Measurements from ENCODE around the gene CHD2.

Gene CHD2

GRCh38 chr15:92909136-92909781 is 9.1 kb downstream of the CHD2 start:
- Mint-ChIP-seq H3K4me3 (peak overlapping the region; percentile 56 to 73 (median 63)), H3K27me3 (ENCODE audit: low read depth) (no peaks in the 10 kb centered on the region), H3K36me3 (ENCODE audit: low read depth) (peaks cover 49% of the 10 kb centered on the region), H3K4me1 (peaks cover 85% of the 10 kb centered on the region), H3K27ac (peak overlapping the region; percentile 100), H3K9me3 (no peaks in the 10 kb centered on the region)
- no peak for TF ChIP-seq CTCF (IDR thresholded peaks at IDR 0.05; ENCODE audit: unreplicated experiment in 3 of 3)

GRCh38 chr15:92910451-92910850 is 10.3 kb downstream of the CHD2 start:
- Mint-ChIP-seq H3K4me1 (peaks cover 84% of the 10 kb centered on the region), H3K4me3 (peak overlapping the region in 2 of 3 experiments; percentile 22 to 27), H3K27me3 (ENCODE audit: low read depth) (no peaks in the 10 kb centered on the region), H3K36me3 (ENCODE audit: low read depth) (peaks cover 58% of the 10 kb centered on the region), H3K9me3 (no peaks in the 10 kb centered on the region), H3K27ac (peak overlapping the region; percentile 59 to 90 (median 84))
- no peak for TF ChIP-seq CTCF (IDR thresholded peaks at IDR 0.05; ENCODE audit: unreplicated experiment in 3 of 3)

GRCh38 chr15:92914103-92914499 is 14.0 kb downstream of the CHD2 start:
- Mint-ChIP-seq H3K36me3 (ENCODE audit: low read depth) (peaks cover 71% of the 10 kb centered on the region), H3K27ac (peak overlapping the region; percentile 78 to 91 (median 83)), H3K9me3 (no peaks in the 10 kb centered on the region), H3K4me3 (no peak overlapping the region), H3K4me1 (peaks cover 69% of the 10 kb centered on the region), H3K27me3 (ENCODE audit: low read depth) (no peaks in the 10 kb centered on the region)
- TF ChIP-seq CTCF (IDR thresholded peaks at IDR 0.05; ENCODE audit: unreplicated experiment in 3 of 3): no peak

DNA sequence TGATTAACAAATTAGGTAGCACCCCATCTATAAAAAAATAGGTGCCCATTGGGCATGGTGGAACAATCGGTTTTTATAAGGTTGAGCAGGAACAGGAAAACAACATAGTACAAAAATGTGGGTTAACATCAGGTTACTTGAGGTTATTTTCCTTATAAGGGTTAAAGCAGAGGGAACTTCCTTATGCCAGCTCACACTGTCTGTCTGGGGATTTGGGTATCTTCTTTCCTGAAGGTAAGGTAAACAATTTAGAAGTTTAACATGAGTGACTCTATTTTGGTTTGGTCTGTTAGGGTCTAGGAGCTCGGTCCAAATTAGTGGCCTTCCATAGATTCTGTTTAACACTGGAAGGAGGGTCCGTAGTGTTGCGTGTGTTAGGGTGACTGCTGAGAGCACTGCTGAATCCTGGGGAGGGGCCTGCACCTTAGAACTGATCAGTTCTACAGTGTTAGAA is 14.7 kb downstream of the CHD2 start:
- H3K27ac Mint-ChIP-seq: peak overlapping the region; percentile 78 to 91 (median 83)
- TF ChIP-seq CTCF (IDR thresholded peaks at IDR 0.05; ENCODE audit: unreplicated experiment in 3 of 3): no peak
- H3K9me3 Mint-ChIP-seq: no peaks in the 10 kb centered on the region
- H3K4me1 Mint-ChIP-seq: peaks cover 69% of the 10 kb centered on the region
- peaks cover 69% of the 10 kb centered on the region for H3K36me3 Mint-ChIP-seq (ENCODE audit: low read depth)
- H3K27me3 Mint-ChIP-seq (ENCODE audit: low read depth): no peaks in the 10 kb centered on the region
- no peak overlapping the region for H3K4me3 Mint-ChIP-seq

GRCh38 chr15:92915766-92916435 is 15.8 kb downstream of the CHD2 start:
- Mint-ChIP-seq H3K9me3 (no peaks in the 10 kb centered on the region), H3K27me3 (ENCODE audit: low read depth) (no peaks in the 10 kb centered on the region), H3K27ac (peak overlapping the region; percentile 99 to 100 (median 99)), H3K4me1 (peaks cover 73% of the 10 kb centered on the region), H3K4me3 (no peak overlapping the region), H3K36me3 (ENCODE audit: low read depth) (peaks cover 67% of the 10 kb centered on the region)
- no peak for TF ChIP-seq CTCF (IDR thresholded peaks at IDR 0.05; ENCODE audit: unreplicated experiment in 3 of 3)
